ENCODE results near the gene RPEL1.

GRCh38 chr10:103244666-103245271, 918 bp upstream of the RPEL1 start:
- TF ChIP-seq CTCF (IDR thresholded peaks at IDR 0.05; ENCODE audit: poor library complexity) = peak; percentile 88
- TF ChIP-seq EZH2phosphoT487 (IDR thresholded peaks at IDR 0.05; ENCODE audit: low read depth, severe bottlenecking, unreplicated experiment) = no peak
- no peak for TF ChIP-seq EZH2 (IDR thresholded peaks at IDR 0.05; ENCODE audit: borderline replicate concordance)
